ENCODE results near the gene KRT76. TPM values are rescaled to one million over a fixed set of nuclear protein-coding genes. Genes with fewer than 3 reads are reported as not detected.

The KRT76 gene
- polyA plus RNA-seq, 1 of the 3 experiments (the other 2 are of a cell fraction), result not detected

GRCh38 chr12:52726451-52726850 lies 50.7 kb downstream of the KRT76 start:
- no peaks in the 10 kb centered on the region for H3K9me2 ChIP-seq
- H3K79me2 ChIP-seq (ENCODE audit: insufficient read depth), result no peaks in the 10 kb centered on the region
- POLR2A ChIA-PET, result no interaction called here
- H3K4me3 ChIP-seq (ENCODE audit: low read depth in 2 of 2, low read length in 1 of 2), result no peak overlapping the region
- H4K20me1 ChIP-seq (ENCODE audit: insufficient read depth), result no peaks in the 10 kb centered on the region
- no peak overlapping the region for H3K4me2 ChIP-seq
- CTCF ChIA-PET, result no interaction called here
- H3K4me1 ChIP-seq (ENCODE audit: control insufficient read depth in 1 of 2, insufficient read depth in 2 of 2, low read depth in 1 of 2, low read length in 1 of 2), result no peaks in the 10 kb centered on the region
- no peaks in the 10 kb centered on the region for H3F3A ChIP-seq (replicated peaks; ENCODE audit: insufficient read depth)
- no peak overlapping the region for H3K9ac ChIP-seq
- H3K9me3 ChIP-seq, result no peaks in the 10 kb centered on the region
- no peak for DNase-seq
- peaks cover 30% of the 10 kb centered on the region for H3K27me3 ChIP-seq (ENCODE audit: insufficient read depth)
- 0% methylated on average over 1 of the region's 2 CpGs for WGBS (ENCODE audit: low lambda C conversion rate)
- H3K36me3 ChIP-seq (replicated peaks in 1 of 2; ENCODE audit: control insufficient read depth in 1 of 2, insufficient read depth in 2 of 2, low read length in 1 of 2), result no peaks in the 10 kb centered on the region
- no peak overlapping the region for H2AFZ ChIP-seq (ENCODE audit: low read depth)
- H3K27ac ChIP-seq (ENCODE audit: low read depth in 2 of 2, low read length in 1 of 2), result no peak overlapping the region
- no peak for TF ChIP-seq RXRA (IDR thresholded peaks at IDR 0.05; ENCODE audit: borderline replicate concordance, low read depth)
- TF ChIP-seq, protein P1, sequence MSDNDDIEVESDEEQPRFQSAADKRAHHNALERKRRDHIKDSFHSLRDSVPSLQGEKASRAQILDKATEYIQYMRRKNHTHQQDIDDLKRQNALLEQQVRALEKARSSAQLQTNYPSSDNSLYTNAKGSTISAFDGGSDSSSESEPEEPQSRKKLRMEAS (IDR thresholded peaks at IDR 0.05; ENCODE audit: low read depth), result no peak
- TF ChIP-seq GABPA (IDR thresholded peaks at IDR 0.05; ENCODE audit: low read depth), result no peak
- no peak for TF ChIP-seq MXI1 (IDR thresholded peaks at IDR 0.05; ENCODE audit: low read depth, low read length)
- TF ChIP-seq, protein P2, sequence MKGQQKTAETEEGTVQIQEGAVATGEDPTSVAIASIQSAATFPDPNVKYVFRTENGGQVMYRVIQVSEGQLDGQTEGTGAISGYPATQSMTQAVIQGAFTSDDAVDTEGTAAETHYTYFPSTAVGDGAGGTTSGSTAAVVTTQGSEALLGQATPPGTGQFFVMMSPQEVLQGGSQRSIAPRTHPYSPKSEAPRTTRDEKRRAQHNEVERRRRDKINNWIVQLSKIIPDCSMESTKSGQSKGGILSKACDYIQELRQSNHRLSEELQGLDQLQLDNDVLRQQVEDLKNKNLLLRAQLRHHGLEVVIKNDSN (IDR thresholded peaks at IDR 0.05; ENCODE audit: borderline replicate concordance, low read depth), result no peak
- no peak for TF ChIP-seq JUND (IDR thresholded peaks at IDR 0.05)
- no peak for TF ChIP-seq NRF1 (IDR thresholded peaks at IDR 0.05; ENCODE audit: low read depth, low read length)
- no peak for TF ChIP-seq SIN3A (IDR thresholded peaks at IDR 0.05; ENCODE audit: borderline replicate concordance, low read depth, low read length)
- TF ChIP-seq FOXM1 (IDR thresholded peaks at IDR 0.05; ENCODE audit: low read depth), result no peak
- TF ChIP-seq, protein P3, sequence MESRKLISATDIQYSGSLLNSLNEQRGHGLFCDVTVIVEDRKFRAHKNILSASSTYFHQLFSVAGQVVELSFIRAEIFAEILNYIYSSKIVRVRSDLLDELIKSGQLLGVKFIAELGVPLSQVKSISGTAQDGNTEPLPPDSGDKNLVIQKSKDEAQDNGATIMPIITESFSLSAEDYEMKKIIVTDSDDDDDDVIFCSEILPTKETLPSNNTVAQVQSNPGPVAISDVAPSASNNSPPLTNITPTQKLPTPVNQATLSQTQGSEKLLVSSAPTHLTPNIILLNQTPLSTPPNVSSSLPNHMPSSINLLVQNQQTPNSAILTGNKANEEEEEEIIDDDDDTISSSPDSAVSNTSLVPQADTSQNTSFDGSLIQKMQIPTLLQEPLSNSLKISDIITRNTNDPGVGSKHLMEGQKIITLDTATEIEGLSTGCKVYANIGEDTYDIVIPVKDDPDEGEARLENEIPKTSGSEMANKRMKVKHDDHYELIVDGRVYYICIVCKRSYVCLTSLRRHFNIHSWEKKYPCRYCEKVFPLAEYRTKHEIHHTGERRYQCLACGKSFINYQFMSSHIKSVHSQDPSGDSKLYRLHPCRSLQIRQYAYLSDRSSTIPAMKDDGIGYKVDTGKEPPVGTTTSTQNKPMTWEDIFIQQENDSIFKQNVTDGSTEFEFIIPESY (IDR thresholded peaks at IDR 0.05; ENCODE audit: borderline replicate concordance, low read depth), result no peak
- no peak for TF ChIP-seq YY1 (IDR thresholded peaks at IDR 0.05; ENCODE audit: low read depth)
- TF ChIP-seq NFIC (IDR thresholded peaks at IDR 0.05; ENCODE audit: borderline replicate concordance), result no peak
- no peak for TF ChIP-seq TAF1 (IDR thresholded peaks at IDR 0.05; ENCODE audit: borderline replicate concordance, low read depth, low read length)
- no peak for TF ChIP-seq CHD2 (IDR thresholded peaks at IDR 0.05; ENCODE audit: low read length, partially characterized antibody)
- TF ChIP-seq FOXJ3 (CRISPR knock-in tag; IDR thresholded peaks at IDR 0.05), result no peak
- TF ChIP-seq, protein P4, sequence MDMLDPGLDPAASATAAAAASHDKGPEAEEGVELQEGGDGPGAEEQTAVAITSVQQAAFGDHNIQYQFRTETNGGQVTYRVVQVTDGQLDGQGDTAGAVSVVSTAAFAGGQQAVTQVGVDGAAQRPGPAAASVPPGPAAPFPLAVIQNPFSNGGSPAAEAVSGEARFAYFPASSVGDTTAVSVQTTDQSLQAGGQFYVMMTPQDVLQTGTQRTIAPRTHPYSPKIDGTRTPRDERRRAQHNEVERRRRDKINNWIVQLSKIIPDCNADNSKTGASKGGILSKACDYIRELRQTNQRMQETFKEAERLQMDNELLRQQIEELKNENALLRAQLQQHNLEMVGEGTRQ (IDR thresholded peaks at IDR 0.05; ENCODE audit: borderline replicate concordance, low read depth, low read length), result no peak
- no peak for TF ChIP-seq GATA2 (CRISPR knock-in tag; IDR thresholded peaks at IDR 0.05)

All from SK-N-SH (cell line).